Measurements from ENCODE around the gene RHD.
"Not testable (repeated sequence)": the region's sequence is repeated elsewhere in the genome, so short reads cannot be mapped to it uniquely, and the experiment has no call there.

RHD gene

GRCh38 chr1:25338188-25338981, 66.1 kb downstream of the RHD start, which contains the start of gene TMEM50A:
TSS of gene TMEM50A (plus strand) at chr1:25338334. CDS start at chr1:25340487, 2,153 bp downstream.
- Mint-ChIP-seq H3K4me3 (peak within 1 kb of the TSS; percentile 97), H3K36me3 (ENCODE audit: low read depth) (peaks cover 32% of the 10 kb centered on the region), H3K27me3 (ENCODE audit: low read depth) (no peaks in the 10 kb centered on the region), H3K4me1 (ENCODE audit: low read depth) (peaks cover 24% of the 10 kb centered on the region), H3K9me3 (no peaks in the 10 kb centered on the region), H3K27ac (peak within 1 kb of the TSS; percentile 94)
- peak; percentile 95 for DNase-seq (ENCODE audit: low spot score)

DNA sequence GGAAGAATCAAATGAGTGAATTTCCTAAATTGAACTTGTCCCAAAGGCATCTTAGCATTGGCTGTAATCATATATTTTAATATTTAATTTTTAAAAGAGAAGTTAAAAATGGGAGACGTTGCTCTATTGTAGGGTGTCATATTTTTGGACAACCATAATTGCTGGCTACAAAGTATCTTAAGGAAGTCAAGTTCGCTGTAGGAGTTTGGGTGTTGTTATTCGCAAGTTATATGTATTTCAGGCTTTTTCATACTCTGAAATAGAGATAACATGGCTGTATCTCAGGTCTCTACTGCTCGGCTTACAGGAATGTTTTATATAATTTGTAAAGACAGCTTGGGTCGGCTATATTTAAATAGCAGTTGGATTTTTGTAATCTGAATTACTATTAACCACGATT, 66.7 kb downstream of the RHD start:
- Mint-ChIP-seq H3K27me3 (ENCODE audit: low read depth) (no peaks in the 10 kb centered on the region), H3K27ac (peak overlapping the region; percentile 94), H3K9me3 (no peaks in the 10 kb centered on the region), H3K4me3 (peak overlapping the region; percentile 97), H3K36me3 (ENCODE audit: low read depth) (peaks cover 32% of the 10 kb centered on the region), H3K4me1 (ENCODE audit: low read depth) (peaks cover 27% of the 10 kb centered on the region)
- DNase-seq (ENCODE audit: low spot score), result no peak

- H3K9me3 Mint-ChIP-seq, result no peaks in the 10 kb centered on the region
- no peak overlapping the region for H3K27ac Mint-ChIP-seq
- DNase-seq (ENCODE audit: low spot score), result no peak
- H3K4me3 Mint-ChIP-seq, result no peak overlapping the region
- H3K27me3 Mint-ChIP-seq (ENCODE audit: low read depth), result no peaks in the 10 kb centered on the region
- peaks cover 25% of the 10 kb centered on the region for H3K4me1 Mint-ChIP-seq (ENCODE audit: low read depth)
- H3K36me3 Mint-ChIP-seq (ENCODE audit: low read depth), result peaks cover 38% of the 10 kb centered on the region
Measured at GRCh38 chr1:25341746-25342145, 69.4 kb downstream of the RHD start.

DNA sequence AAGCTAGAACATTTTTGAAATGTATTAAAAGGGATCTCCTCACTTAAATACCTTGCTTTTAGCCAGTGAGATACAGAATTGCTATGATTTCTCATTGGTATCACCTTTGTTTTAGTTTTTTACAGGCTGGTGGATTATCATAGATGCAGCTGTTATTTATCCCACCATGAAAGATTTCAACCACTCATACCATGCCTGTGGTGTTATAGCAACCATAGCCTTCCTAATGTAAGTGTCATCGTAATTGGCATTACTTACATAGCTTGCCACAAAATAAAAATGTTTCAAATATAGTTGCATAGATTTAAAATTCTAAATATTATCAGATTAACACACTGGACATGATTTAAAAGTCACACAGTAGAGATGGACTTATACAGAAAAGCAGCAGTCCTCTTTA, 70.5 kb downstream of the RHD start:
- no peak overlapping the region for H3K4me3 Mint-ChIP-seq
- no peak for DNase-seq (ENCODE audit: low spot score)
- peaks cover 29% of the 10 kb centered on the region for H3K4me1 Mint-ChIP-seq (ENCODE audit: low read depth)
- no peak overlapping the region for H3K27ac Mint-ChIP-seq
- H3K27me3 Mint-ChIP-seq (ENCODE audit: low read depth), result no peaks in the 10 kb centered on the region
- no peaks in the 10 kb centered on the region for H3K9me3 Mint-ChIP-seq
- H3K36me3 Mint-ChIP-seq (ENCODE audit: low read depth), result peaks cover 41% of the 10 kb centered on the region

DNA sequence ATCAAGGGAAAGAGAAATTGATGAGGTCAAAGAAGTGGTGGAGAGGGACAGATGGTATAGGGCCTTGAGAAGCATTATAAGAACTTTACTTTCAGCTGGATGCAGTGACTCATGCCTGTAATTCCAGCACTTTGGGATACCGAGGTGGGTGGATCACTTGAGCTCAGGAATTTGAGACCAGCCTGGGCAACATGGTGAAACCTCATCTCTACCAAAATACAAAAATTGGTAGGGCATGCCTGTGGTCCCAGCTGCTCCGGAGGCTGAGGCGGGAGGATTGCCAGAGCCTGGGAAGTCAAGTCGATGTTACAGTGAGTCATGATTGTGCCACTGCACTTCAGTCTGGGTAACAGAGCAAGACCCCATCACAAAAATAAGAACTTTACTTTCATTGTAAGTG, 71.6 kb downstream of the RHD start:
- no peak for DNase-seq (ENCODE audit: low spot score)
- peaks cover 34% of the 10 kb centered on the region for H3K4me1 Mint-ChIP-seq (ENCODE audit: low read depth)

GRCh38 chr1:25347556-25347955, 75.2 kb downstream of the RHD start:
- H3K27me3 Mint-ChIP-seq (ENCODE audit: low read depth), result no peaks in the 10 kb centered on the region

More for the DNA sequence above, 71.6 kb downstream of the RHD start:
- Mint-ChIP-seq H3K4me3 (no peak overlapping the region), H3K9me3 (no peaks in the 10 kb centered on the region), H3K36me3 (ENCODE audit: low read depth) (peaks cover 46% of the 10 kb centered on the region), H3K27ac (peak overlapping the region; percentile 42), H3K27me3 (ENCODE audit: low read depth) (no peaks in the 10 kb centered on the region)

GRCh38 chr1:25349606-25350005, 77.3 kb downstream of the RHD start:
- H3K27ac Mint-ChIP-seq, result no peak overlapping the region
- H3K4me3 Mint-ChIP-seq, result no peak overlapping the region
- no peaks in the 10 kb centered on the region for H3K27me3 Mint-ChIP-seq (ENCODE audit: low read depth)
- peaks cover 48% of the 10 kb centered on the region for H3K36me3 Mint-ChIP-seq (ENCODE audit: low read depth)
- DNase-seq (ENCODE audit: low spot score), result no peak
- H3K4me1 Mint-ChIP-seq (ENCODE audit: low read depth), result peaks cover 18% of the 10 kb centered on the region
- H3K9me3 Mint-ChIP-seq, result no peaks in the 10 kb centered on the region

More at GRCh38 chr1:25347556-25347955, 75.2 kb downstream of the RHD start:
- H3K4me3 Mint-ChIP-seq, result no peak overlapping the region
- peaks cover 18% of the 10 kb centered on the region for H3K4me1 Mint-ChIP-seq (ENCODE audit: low read depth)
- H3K27ac Mint-ChIP-seq, result no peak overlapping the region
- peaks cover 53% of the 10 kb centered on the region for H3K36me3 Mint-ChIP-seq (ENCODE audit: low read depth)
- H3K9me3 Mint-ChIP-seq, result no peaks in the 10 kb centered on the region
- no peak for DNase-seq (ENCODE audit: low spot score)

DNA sequence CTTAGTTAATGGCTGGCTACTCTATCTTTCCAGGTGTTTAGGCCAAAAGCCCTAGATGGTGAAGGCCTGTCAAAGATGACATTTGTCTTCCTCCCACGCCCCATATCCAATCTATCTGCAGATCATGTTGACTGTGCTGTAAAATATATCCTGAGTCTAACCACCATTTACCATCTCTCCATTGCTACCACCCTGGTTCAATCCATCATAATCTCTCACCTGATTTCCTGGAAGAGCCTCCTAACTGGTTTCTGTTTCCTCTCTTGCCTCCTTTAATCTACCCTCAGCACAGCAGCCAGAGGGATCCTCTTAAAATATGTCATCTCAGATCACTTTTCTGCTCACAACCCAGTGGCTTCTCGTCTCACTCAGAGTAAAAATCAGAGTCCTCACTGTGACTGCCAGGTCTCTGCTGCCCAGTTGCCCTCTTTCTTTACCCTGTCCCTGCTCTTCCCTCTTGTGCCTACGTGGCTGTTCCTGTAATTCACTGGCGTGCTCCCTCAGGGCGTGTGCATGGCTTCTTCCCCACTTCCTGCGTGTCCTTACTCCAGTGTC, 83.6 kb downstream of the RHD start:
- H3K27me3 Mint-ChIP-seq (ENCODE audit: low read depth), result no peaks in the 10 kb centered on the region
- peaks cover 41% of the 10 kb centered on the region for H3K4me1 Mint-ChIP-seq (ENCODE audit: low read depth)
- peak overlapping the region; percentile 84 for H3K27ac Mint-ChIP-seq
- peak; percentile 25 for DNase-seq (ENCODE audit: low spot score)
- H3K4me3 Mint-ChIP-seq, result peak overlapping the region; percentile 54
- peaks cover 55% of the 10 kb centered on the region for H3K36me3 Mint-ChIP-seq (ENCODE audit: low read depth)
- no peaks in the 10 kb centered on the region for H3K9me3 Mint-ChIP-seq

- Mint-ChIP-seq H3K9me3 (no peaks in the 10 kb centered on the region), H3K4me1 (ENCODE audit: low read depth) (peaks cover 41% of the 10 kb centered on the region), H3K36me3 (ENCODE audit: low read depth) (peaks cover 59% of the 10 kb centered on the region), H3K27me3 (ENCODE audit: low read depth) (no peaks in the 10 kb centered on the region), H3K27ac (peak overlapping the region; percentile 84), H3K4me3 (peak overlapping the region; percentile 54)
- no peak for DNase-seq (ENCODE audit: low spot score)
Measured at GRCh38 chr1:25356441-25356840, 84.1 kb downstream of the RHD start.

GRCh38 chr1:25356848-25357247, 84.5 kb downstream of the RHD start:
- Mint-ChIP-seq H3K36me3 (ENCODE audit: low read depth) (peaks cover 60% of the 10 kb centered on the region), H3K4me1 (ENCODE audit: low read depth) (peaks cover 41% of the 10 kb centered on the region), H3K27me3 (ENCODE audit: low read depth) (no peaks in the 10 kb centered on the region), H3K9me3 (no peaks in the 10 kb centered on the region), H3K27ac (peak overlapping the region; percentile 84), H3K4me3 (peak overlapping the region; percentile 70)
- DNase-seq (ENCODE audit: low spot score), result no peak

DNA sequence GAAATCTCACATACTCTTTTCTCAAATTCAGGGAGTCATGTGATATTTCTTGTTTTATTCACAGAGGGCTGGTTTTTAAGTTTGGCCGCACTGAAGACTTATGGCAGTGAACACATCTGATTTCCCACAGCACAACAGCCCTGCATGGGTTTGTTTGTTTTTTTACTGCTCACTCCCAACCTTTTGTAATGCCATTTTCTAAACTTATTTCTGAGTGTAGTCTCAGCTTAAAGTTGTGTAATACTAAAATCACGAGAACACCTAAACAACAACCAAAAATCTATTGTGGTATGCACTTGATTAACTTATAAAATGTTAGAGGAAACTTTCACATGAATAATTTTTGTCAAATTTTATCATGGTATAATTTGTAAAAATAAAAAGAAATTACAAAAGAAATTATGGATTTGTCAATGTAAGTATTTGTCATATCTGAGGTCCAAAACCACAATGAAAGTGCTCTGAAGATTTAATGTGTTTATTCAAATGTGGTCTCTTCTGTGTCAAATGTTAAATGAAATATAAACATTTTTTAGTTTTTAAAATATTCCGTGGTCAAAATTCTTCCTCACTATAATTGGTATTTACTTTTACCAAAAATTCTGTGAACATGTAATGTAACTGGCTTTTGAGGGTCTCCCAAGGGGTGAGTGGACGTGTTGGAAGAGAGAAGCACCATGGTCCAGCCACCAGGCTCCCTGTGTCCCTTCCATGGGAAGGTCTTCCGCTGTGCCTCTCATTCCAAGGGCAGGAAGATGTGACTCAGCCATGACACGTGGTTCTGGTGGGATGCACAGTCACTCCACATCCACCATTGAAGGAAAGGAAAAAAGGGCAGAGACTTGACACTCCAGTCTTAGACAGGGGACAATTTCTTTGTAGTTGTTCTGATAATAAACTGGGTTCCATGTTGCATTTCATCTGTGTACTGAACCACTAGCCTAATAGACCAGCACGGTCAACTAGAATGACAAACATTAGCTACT, 88.6 kb downstream of the RHD start:
- peaks cover 23% of the 10 kb centered on the region for H3K4me1 Mint-ChIP-seq (ENCODE audit: low read depth)
- no peak for DNase-seq (ENCODE audit: low spot score)
- H3K36me3 Mint-ChIP-seq (ENCODE audit: low read depth), result peaks cover 46% of the 10 kb centered on the region
- H3K9me3 Mint-ChIP-seq, result no peaks in the 10 kb centered on the region
- no peak overlapping the region for H3K4me3 Mint-ChIP-seq
- H3K27ac Mint-ChIP-seq, result no peak overlapping the region
- no peaks in the 10 kb centered on the region for H3K27me3 Mint-ChIP-seq (ENCODE audit: low read depth)

- Mint-ChIP-seq H3K27me3 (ENCODE audit: low read depth) (no peaks in the 10 kb centered on the region), H3K4me1 (ENCODE audit: low read depth) (peaks cover 17% of the 10 kb centered on the region), H3K9me3 (no peaks in the 10 kb centered on the region), H3K36me3 (ENCODE audit: low read depth) (peaks cover 39% of the 10 kb centered on the region), H3K4me3 (no peak overlapping the region), H3K27ac (no peak overlapping the region)
- DNase-seq (ENCODE audit: low spot score), result no peak
Measured at GRCh38 chr1:25361901-25362300, 89.6 kb downstream of the RHD start.

GRCh38 chr1:25362634-25363559, 90.6 kb downstream of the RHD start:
- H3K9me3 Mint-ChIP-seq; H3K27me3 Mint-ChIP-seq (ENCODE audit: low read depth); H3K27ac Mint-ChIP-seq; H3K4me3 Mint-ChIP-seq; DNase-seq (ENCODE audit: low spot score): not testable (repeated sequence)
- H3K36me3 Mint-ChIP-seq (ENCODE audit: low read depth), result peaks cover 31% of the 10 kb centered on the region
- peaks cover 10% of the 10 kb centered on the region for H3K4me1 Mint-ChIP-seq (ENCODE audit: low read depth)

Data from T-helper 2 cell treated with Interferon-gamma antibody and Interleukin-4, amounts not matched to agents 5 μg/mL and 100 μg/mL, for 36 hours (primary cell).